Small intestine (tissue), 7 donors: Measurements from ENCODE around the gene PER1. TPM values are rescaled to one million over a fixed set of nuclear protein-coding genes. Genes with fewer than 3 reads are reported as not detected.
A peak's percentile ranks its signal among the peaks of the same experiment; 100 is the strongest.

Source experiments
- DNase-seq, 2 donors: peaks; one replicate each; pipeline versions ENCODE4 v3.0.0 to v3.0.0-alpha.2; 2013
- FAIRE-seq: peaks from 2 replicates; lab custom pipeline; 2012; peaks lifted over from hg19 to GRCh38; lab: Jason Lieb, UNC
- H3K27ac ChIP-seq, 3 donors: one replicate each; pipeline ENCODE4 v1.5.1; 2013; ENCODE audit warnings: low read length in 2 of 3, mild to moderate bottlenecking in 2 of 3, control low read depth in 1 of 3, inconsistent platforms in 1 of 3, low read depth in 1 of 3, moderate library complexity in 1 of 3
- H3K27me3 ChIP-seq, 3 donors: one replicate each; pipeline ENCODE4 v1.6.1; 2013; ENCODE audit warnings: low read length in 3 of 3, inconsistent platforms in 1 of 3; ENCODE audit not compliant: control insufficient read depth in 3 of 3, insufficient read depth in 3 of 3
- H3K36me3 ChIP-seq, 3 donors: one replicate each; pipeline ENCODE4 v1.6.1; 2013; ENCODE audit warnings: low read length in 3 of 3, inconsistent platforms in 1 of 3, low read depth in 1 of 3, mild to moderate bottlenecking in 1 of 3, moderate library complexity in 1 of 3; ENCODE audit not compliant: control insufficient read depth in 3 of 3, insufficient read depth in 2 of 3
- H3K4me1 ChIP-seq, 3 donors: one replicate each; pipeline ENCODE4 v1.6.1; 2013; ENCODE audit warnings: low read length in 2 of 3, inconsistent platforms in 1 of 3, low read depth in 1 of 3, mild to moderate bottlenecking in 1 of 3, moderate library complexity in 1 of 3; ENCODE audit not compliant: control insufficient read depth in 3 of 3, insufficient read depth in 2 of 3
- H3K4me3 ChIP-seq, 3 donors: one replicate each; pipeline ENCODE4 v1.5.1; 2013; ENCODE audit warnings: low read length in 3 of 3, control low read depth in 1 of 3, inconsistent platforms in 1 of 3, low read depth in 1 of 3, mild to moderate bottlenecking in 1 of 3, moderate library complexity in 1 of 3
- H3K9me3 ChIP-seq, 2 donors: one replicate each; pipeline ENCODE4 v1.6.1; 2013; ENCODE audit warnings: low read depth in 1 of 2, low read length in 1 of 2; ENCODE audit not compliant: control insufficient read depth in 2 of 2, insufficient read depth in 1 of 2
- WGBS, 3 donors: extraction: QIAGEN DNeasy Blood & Tissue Kit; methylation state at CpG; one replicate each; pipeline ENCODE4 v1.1.7; 2013; 5-methylcytosine and 5-hydroxymethylcytosine counted together
- polyA plus RNA-seq, 4 donors: library from polyadenylated mRNA; stranded (reverse) in 3 of 4; unstranded in 1 of 4; fragments of 200-250 nt in 3 of 4; fragments of 120-200 nt in 1 of 4; gene quantifications; one replicate each; pipeline versions ENCODE4 v1.2.1 to v1.2.3, GENCODE V29; 2013
- donor health status: healthy with polysubstance abuse.
- donor health status: control.
- donor health status: control.
- donor health status: Bipolar disorder and iron deficiency.
- donor health status: healthy.

Gene PER1
- polyA plus RNA-seq, 4 donors = 17.3 to 79.4 (median 54.0) TPM

DNA sequence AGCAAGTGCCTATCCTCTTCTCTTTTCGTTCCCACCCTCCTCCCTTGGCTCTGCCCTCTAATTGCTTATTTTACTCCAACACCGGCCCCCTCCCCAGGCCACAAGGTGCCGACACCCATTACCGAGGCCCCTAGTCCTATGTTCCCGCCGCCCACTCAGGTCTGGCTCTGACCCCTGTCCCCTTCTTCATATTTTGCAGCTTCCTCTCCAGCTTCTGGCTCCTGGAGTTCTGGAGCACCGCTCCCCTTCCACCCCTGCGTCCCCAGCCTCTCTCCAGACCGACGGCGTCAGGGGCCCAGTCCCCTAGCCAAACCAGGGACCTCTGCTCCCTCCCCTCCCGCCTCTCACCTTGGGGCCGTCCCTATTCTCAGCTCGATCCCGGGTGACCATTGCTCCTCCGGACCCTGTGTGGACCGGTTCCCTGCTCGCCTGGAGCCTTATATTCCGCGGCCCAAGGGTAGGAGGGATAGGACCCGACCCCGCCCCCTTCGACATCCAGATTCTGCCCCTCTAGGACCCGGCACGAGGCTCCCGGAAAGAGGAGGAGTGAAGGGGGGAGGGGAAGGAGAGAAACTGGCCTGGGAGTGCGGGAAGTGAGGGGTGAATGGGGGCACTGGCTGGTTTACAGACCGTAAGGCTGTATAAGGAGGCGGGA, 28.4 kb downstream of the PER1 start, which contains the start of gene HES7:
HES7 (minus strand) TSS at position 412 of the 655 bp plus-strand sequence; CDS start at position 390, 22 bp downstream.
- no peak for FAIRE-seq
- peaks cover 5 to 62% (median 7%) of the 10 kb centered on the region in 3 donors for H3K27me3 ChIP-seq
- peaks cover 16 to 59% (median 20%) of the 10 kb centered on the region in 3 donors for H3K4me1 ChIP-seq

DNA sequence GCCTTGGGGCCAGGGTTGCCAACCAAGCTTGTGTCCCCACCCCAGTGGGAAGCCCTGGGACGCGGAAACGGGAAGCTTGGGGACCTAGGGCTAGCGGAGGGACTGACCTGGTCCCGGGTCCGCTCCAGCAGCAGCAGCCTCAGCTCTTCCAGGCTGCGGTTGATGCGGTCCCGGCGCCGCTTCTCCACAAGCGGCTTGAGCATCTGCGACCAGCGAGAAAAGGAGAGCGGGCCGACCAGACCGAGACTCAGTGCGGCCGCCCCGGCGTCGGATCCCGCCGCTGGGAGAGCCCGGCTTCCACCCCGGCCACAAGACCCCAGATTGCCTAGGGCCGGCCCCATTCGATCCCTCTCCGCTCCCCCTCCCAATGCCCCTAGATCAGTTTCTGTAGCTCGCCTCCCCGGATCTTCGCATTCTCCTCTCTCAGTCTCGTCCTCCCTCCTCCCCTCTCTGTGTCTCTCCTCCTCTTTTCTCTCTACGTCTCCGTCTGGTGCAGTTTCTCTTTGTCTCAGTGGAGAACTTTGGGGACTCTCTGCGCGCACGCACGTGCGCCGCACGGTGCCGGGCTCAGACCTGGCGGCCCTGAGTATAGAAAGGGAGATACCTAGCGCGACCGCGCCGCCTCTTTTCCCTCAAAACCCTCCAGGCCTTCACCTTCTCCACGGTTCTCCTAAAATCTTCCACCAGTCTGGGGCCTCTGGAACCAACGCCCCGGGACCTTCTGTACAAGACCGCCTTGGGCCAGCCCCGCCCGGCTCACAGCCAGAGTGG, 29.1 kb downstream of the PER1 start:
- no peaks in the 10 kb centered on the region for H3K9me3 ChIP-seq
- H3K27ac ChIP-seq = peak overlapping the region in 1 of 3 donors; percentile 20
- FAIRE-seq (no peak), DNase-seq (peak; percentile 18 to 57)
- H3K4me1 ChIP-seq = peaks cover 16 to 67% (median 20%) of the 10 kb centered on the region in 3 donors
- no peaks in the 10 kb centered on the region for H3K36me3 ChIP-seq
- H3K27me3 ChIP-seq = peaks cover 5 to 60% (median 7%) of the 10 kb centered on the region in 3 donors
- peak overlapping the region; percentile 8 to 53 (median 34) for H3K4me3 ChIP-seq
- 1% methylated on average over 53 to 55 of the region's 55 CpGs for WGBS, 3 donors

More for the DNA sequence above, 28.4 kb downstream of the PER1 start, which contains the start of gene HES7:
- WGBS, 3 donors = 1% methylated on average over 29 of the region's 29 CpGs
- Histone ChIP-seq H3K27ac (peak within 1 kb of the TSS in 1 of 3 donors; percentile 20), H3K4me3 (peak within 1 kb of the TSS; percentile 8 to 53 (median 34)), H3K9me3 (no peaks in the 10 kb centered on the region), H3K36me3 (no peaks in the 10 kb centered on the region)
- no peak for DNase-seq

DNA sequence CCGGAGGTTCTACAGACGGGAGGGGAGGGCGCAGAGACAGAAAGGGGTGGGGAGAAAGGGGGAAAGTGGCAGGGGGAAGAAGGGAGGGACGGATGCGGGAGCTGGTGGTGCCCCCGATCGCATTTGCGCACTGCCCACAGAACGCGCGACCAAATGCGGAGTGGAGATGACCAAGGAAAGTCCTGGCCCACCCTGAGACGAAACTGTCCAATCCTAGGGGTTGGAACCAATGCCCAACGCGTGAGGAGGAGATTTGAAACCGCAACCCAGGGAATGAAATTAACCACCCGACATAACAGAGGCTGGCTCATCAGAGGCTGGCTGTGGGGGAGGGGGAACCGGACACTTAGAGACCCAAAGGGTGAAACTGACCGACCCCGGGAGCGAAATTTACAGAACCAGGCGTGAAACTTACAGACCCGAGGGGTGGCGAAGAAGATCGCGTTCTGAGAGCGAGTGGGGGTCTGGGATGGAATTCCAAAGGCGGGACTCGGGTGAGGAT, 29.7 kb downstream of the PER1 start:
- 1 to 3% (median 1%) methylated on average over 29 of the region's 29 CpGs for WGBS, 3 donors
- FAIRE-seq = no peak
- Histone ChIP-seq H3K9me3 (no peaks in the 10 kb centered on the region), H3K27ac (no peak overlapping the region), H3K4me3 (peak overlapping the region; percentile 31 to 53 (median 49)), H3K36me3 (no peaks in the 10 kb centered on the region), H3K4me1 (peaks cover 18 to 71% (median 20%) of the 10 kb centered on the region in 3 donors), H3K27me3 (peaks cover 5 to 64% (median 7%) of the 10 kb centered on the region in 3 donors)
- DNase-seq = peak in 1 of 2 donors; percentile 40

DNA sequence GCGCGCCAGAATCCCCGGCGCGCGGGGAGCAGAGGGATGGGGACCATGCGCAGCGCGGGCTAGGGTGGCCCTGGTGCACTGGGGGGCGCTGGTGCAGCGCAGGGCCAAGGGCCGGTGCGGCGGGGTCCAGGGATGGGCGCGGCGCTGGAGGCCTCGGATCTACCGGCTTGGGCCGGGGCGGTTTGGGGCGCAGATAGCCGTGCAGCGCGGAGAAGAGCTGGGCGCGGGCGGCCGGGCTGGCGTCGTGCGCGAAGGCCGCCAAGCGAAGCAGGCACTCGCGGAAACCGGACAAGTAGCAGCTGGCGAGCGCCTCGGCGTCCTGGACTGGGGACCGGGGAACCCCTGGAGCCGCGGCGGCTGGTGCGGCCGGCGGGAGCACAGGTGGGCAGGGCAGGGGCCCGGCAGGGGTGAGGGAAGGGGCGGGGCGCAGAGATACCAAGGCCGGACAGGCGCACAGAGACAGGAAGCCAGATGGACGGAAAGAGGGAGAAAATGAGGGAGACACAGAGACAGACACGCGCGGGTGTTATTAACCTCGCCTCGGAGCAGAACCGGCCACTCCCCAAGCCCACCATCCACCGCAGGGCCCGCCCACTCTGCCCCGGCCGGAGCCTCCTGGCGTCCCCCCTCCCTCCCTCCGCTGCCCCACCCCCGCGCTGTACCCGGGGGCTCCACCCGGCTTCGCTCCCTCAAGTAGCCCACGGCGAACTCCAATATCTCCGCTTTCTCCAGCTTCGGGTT, 30.4 kb downstream of the PER1 start:
- WGBS, 3 donors = 0 to 1% (median 1%) methylated on average over 55 to 76 of the region's 76 CpGs
- Histone ChIP-seq H3K4me1 (peaks cover 18 to 71% (median 20%) of the 10 kb centered on the region in 3 donors), H3K4me3 (peak overlapping the region; percentile 31 to 53 (median 49)), H3K27ac (no peak overlapping the region), H3K36me3 (no peaks in the 10 kb centered on the region), H3K9me3 (no peaks in the 10 kb centered on the region), H3K27me3 (peaks cover 7 to 67% (median 7%) of the 10 kb centered on the region in 3 donors)
- FAIRE-seq (no peak), DNase-seq (peak; percentile 17 to 73)

GRCh38 chr17:8121407-8121680, 30.9 kb downstream of the PER1 start:
- 0 to 1% (median 0%) methylated on average over 24 to 25 of the region's 25 CpGs for WGBS, 3 donors
- Histone ChIP-seq H3K9me3 (no peaks in the 10 kb centered on the region), H3K4me1 (peaks cover 18 to 73% (median 20%) of the 10 kb centered on the region in 3 donors), H3K27me3 (peaks cover 7 to 70% (median 12%) of the 10 kb centered on the region in 3 donors), H3K27ac (no peak overlapping the region), H3K4me3 (peak overlapping the region; percentile 31 to 49 (median 37)), H3K36me3 (no peaks in the 10 kb centered on the region)
- FAIRE-seq = no peak
- DNase-seq = peak in 1 of 2 donors; percentile 19

GRCh38 chr17:8120520-8121406, 31.4 kb downstream of the PER1 start:
- Histone ChIP-seq H3K4me3 (peak overlapping the region in 2 of 3 donors; percentile 37 to 49), H3K27me3 (peaks cover 7 to 76% (median 16%) of the 10 kb centered on the region in 3 donors), H3K4me1 (peaks cover 18 to 71% (median 20%) of the 10 kb centered on the region in 3 donors), H3K36me3 (no peaks in the 10 kb centered on the region), H3K9me3 (no peaks in the 10 kb centered on the region), H3K27ac (no peak overlapping the region)
- DNase-seq (peak; percentile 56 to 71), FAIRE-seq (no peak)
- 0 to 1% (median 1%) methylated on average over 39 to 40 of the region's 40 CpGs for WGBS, 3 donors

- H3K36me3 ChIP-seq = no peaks in the 10 kb centered on the region
- 0 to 1% (median 0%) methylated on average over 28 of the region's 28 CpGs for WGBS, 3 donors
- H3K4me1 ChIP-seq = peaks cover 13 to 65% (median 18%) of the 10 kb centered on the region in 3 donors
- H3K27ac ChIP-seq = peak overlapping the region in 2 of 3 donors; percentile 46 to 88
- H3K9me3 ChIP-seq = no peaks in the 10 kb centered on the region
- peak overlapping the region in 1 of 3 donors; percentile 76 for H3K4me3 ChIP-seq
- peak; percentile 84 for FAIRE-seq
- DNase-seq = peak; percentile 94
- peaks cover 7 to 78% (median 16%) of the 10 kb centered on the region in 3 donors for H3K27me3 ChIP-seq
These were observed 32.4 kb downstream of the PER1 start for GRCh38 chr17:8119581-8120519.
